ENCODE results near the gene TFF3. TPM values are rescaled to one million over a fixed set of nuclear protein-coding genes. Genes with fewer than 3 reads are reported as not detected.

The TFF3 gene
- total RNA-seq, 1 donor: not detected

DNA sequence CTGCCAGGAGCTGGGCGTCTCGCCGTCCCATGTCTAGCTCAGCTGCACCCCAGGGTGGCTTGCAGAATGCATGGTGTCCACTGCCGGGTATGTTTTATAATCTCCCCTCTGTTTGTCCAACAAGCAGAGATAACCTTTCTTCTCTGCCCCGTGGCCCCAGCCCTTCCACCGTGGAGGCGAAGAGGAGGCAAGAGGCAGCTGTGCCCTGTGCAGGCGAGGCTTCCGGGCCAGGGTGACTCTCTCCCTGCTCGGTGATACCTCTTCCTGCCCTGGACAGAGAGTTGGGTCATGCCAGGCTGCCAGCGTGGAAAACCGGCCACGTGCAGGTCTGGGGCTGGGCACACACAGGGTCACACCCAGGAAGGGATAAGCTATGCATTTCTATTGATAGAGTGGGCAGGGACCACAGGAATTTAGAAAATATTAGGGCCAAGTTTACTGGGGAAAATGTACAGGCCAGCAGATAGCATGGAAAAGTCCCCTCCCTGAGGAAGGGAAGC, 35.8 kb upstream of the TFF3 start, which contains the start of gene TFF2:
Gene TFF2, minus strand, starts transcription at position 68 of the 500 bp plus-strand sequence. Its CDS starts 37 bp downstream, at position 31.
- no peaks in the 10 kb centered on the region for H3K27me3 ChIP-seq (ENCODE audit: insufficient read depth, low read length)
- H3K9me3 ChIP-seq (ENCODE audit: low read depth, low read length): no peaks in the 10 kb centered on the region
- no peaks in the 10 kb centered on the region for H3K4me1 ChIP-seq (ENCODE audit: insufficient read depth, low read length)
- no peak within 1 kb of the TSS for H3K4me3 ChIP-seq (ENCODE audit: low read length)

DNA sequence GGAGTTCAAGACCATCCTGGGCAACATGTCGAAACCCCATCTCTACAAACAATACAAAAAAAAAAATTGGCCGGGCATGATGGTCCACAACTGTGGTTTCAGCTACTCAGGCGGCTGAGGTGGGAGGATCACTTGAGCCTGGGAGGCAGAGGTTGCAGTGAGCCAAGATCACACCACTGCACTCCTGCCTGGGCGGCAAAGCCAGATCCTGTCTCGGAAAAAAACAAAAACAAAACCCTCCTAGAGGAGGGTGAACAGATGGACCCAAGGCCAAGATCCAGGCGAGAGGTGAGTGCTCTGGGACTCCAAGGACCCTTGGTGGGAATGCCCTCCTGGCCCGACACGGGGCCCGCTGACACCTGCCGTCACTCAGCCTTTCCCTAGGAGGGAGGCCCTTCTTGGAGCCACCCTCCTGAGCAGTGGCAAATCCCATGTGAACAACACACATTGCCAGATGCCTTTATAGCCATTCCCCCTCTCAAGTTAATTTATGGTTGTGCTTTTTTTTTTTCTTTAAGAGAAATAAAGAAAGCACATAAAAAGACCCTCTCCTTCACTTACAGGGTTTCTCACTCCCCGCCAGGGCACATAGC, 35.2 kb upstream of the TFF3 start:
- no peak overlapping the region for H3K4me3 ChIP-seq (ENCODE audit: low read length)
- H3K4me1 ChIP-seq (ENCODE audit: insufficient read depth, low read length): no peaks in the 10 kb centered on the region
- H3K9me3 ChIP-seq (ENCODE audit: low read depth, low read length): no peaks in the 10 kb centered on the region
- no peaks in the 10 kb centered on the region for H3K27me3 ChIP-seq (ENCODE audit: insufficient read depth, low read length)

DNA sequence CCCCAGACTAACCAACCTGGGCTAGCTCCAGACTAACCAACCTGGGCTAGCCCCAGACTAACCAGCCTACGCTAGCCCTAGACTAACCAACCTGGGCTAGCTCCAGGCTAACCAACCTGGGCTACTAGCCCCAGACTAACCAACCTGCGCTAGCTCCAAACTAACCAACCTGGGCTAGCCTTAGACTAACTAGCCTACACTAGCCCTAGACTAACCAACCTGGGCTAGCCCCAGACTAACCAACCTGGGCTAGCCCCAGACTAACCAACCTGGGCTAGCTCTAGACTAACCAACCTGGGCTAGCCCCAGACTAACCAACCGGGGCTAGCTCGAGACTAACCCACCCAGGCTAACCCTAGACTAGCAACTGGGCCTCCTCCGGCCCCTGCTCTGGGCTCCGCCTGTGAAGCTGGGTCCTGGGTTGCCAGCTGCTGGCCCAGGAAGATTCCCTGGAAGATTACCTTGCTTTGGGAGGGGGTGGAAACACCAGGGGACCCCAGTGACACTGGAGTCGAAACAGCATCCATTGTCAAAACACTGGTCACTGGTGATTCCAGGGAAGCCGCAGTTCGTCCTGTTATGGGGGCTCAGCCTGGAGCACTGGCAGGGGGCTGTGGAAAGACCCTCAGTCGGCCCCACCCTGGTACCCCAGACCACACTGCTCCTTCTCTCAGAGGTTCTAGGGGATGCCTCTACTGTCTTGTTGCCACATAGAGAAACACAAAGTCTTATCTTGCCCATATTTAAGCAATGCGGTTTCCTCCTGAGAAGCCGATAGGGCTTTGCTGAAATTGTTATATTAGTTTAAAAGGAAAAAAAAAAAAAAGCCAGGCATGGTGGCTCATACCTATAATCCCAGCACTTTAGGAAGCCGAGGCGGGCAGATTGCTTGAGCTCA, 34.5 kb upstream of the TFF3 start:
- Histone ChIP-seq H3K9me3 (ENCODE audit: low read depth, low read length) (no peaks in the 10 kb centered on the region), H3K4me1 (ENCODE audit: insufficient read depth, low read length) (no peaks in the 10 kb centered on the region), H3K27me3 (ENCODE audit: insufficient read depth, low read length) (no peaks in the 10 kb centered on the region), H3K4me3 (ENCODE audit: low read length) (no peak overlapping the region)

DNA sequence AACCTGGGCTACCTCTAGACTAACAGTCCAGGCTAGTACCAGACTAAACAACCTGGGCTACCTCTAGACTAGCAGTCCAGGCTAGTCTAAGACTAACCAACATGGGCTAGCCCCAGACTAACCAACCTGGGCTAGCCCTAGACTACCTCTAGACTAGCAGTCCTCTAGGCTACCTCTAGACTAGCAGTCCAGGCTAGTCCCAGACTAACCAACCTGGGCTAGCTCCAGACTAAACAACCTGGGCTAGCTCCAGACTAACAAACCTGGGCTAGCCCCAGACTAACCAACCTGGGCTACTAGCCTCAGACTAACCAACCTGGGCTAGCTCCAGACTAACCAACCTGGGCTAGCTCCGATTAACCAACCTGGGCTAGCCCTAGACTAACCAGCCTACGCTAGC, 33.6 kb upstream of the TFF3 start:
- Histone ChIP-seq H3K27me3 (ENCODE audit: insufficient read depth, low read length) (no peaks in the 10 kb centered on the region), H3K4me3 (ENCODE audit: low read length) (no peak overlapping the region), H3K4me1 (ENCODE audit: insufficient read depth, low read length) (no peaks in the 10 kb centered on the region), H3K9me3 (ENCODE audit: low read depth, low read length) (no peaks in the 10 kb centered on the region)

DNA sequence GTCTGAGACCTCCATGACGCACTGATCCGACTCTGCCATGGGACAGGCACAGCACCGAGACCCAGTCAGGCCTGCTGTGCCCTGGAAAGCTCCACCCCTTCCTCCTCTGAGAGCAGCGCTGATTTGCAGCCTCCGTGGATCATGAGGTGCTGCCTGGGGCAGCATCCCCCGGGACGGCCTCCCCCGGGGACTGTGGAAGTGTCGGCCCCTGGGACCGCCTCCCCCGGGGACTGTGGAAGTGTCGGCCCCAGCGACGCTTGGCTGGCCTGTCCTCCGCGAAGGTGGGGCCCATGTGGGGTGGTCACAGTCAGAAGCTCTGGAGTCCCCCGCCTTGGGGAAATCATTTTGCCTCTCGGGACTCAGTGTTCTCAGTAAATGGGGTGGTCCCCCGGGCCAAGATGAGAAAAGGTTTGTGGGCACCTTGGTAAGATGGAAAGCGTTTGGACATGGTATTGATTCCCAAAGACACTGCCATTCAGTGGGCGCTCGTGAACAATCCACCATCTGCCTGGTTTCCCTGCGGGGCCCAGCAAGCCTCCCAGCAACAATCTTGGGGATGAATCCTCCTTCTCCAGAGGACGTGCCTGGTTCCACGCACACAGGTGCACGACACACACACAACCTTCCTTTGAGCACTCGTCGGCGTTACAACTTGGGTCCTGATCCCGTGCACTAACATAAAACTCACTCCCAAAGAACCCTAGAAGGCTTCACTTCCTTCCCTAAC, 32.6 kb upstream of the TFF3 start:
- Histone ChIP-seq H3K4me3 (ENCODE audit: low read length) (no peak overlapping the region), H3K4me1 (ENCODE audit: insufficient read depth, low read length) (no peaks in the 10 kb centered on the region), H3K27me3 (ENCODE audit: insufficient read depth, low read length) (no peaks in the 10 kb centered on the region), H3K9me3 (ENCODE audit: low read depth, low read length) (no peaks in the 10 kb centered on the region)

DNA sequence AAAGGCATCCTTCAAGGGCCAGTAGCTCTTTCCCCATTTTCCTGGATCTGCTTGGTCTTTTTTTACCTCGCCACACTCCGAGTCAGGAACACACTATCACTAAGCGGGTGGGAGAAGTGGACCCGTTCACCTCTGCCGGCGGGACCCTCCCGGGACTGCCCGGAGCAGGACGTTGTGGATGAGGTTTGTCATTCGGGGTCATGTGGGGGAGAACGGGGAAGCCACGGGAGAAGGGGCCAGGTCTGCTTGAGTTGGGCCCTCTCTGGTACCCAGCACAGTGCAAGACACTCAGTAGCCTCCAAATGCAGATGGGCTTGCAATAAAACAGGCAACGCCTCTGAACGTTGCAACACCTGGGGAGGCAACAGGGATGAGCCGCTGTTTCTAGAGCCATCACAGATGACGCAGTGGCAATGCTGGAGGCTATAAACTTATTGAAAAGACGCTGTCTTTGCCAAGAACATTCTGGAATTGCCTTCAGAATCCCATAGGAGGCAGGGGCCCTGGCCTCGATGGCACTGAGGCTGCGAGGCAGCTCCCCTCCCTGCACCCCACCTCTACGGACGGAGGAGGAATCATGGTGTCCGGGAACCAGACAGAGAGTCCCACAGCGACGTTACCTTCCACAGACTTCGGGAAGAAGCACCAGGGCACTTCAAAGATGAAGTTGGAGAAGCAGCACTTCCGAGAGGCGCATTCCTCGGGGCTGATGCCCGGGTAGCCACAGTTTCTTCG, 31.8 kb upstream of the TFF3 start:
- Histone ChIP-seq H3K27me3 (ENCODE audit: insufficient read depth, low read length) (no peaks in the 10 kb centered on the region), H3K4me3 (ENCODE audit: low read length) (no peak overlapping the region), H3K4me1 (ENCODE audit: insufficient read depth, low read length) (no peaks in the 10 kb centered on the region), H3K9me3 (ENCODE audit: low read depth, low read length) (no peaks in the 10 kb centered on the region)

DNA sequence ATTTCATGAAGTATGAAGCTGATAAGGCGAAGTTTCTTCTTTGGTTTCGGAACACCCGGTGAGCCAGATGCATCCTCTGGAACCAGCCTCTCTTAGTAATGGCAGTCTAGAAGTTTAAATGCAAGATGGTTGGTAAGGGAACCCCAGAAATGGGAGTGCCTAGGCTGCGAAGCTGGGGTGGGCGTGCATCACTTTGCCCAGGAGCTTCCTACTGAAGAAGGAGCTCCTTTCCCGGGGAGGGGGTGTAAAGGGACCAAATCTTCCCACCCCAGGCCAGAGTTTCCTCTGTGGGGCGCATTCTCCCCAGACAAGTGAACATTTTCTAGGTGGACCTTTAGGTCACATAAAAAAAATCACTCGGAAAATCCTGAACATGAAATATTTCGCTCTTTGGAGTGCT, 31.2 kb upstream of the TFF3 start:
- no peaks in the 10 kb centered on the region for H3K4me1 ChIP-seq (ENCODE audit: insufficient read depth, low read length)
- H3K9me3 ChIP-seq (ENCODE audit: low read depth, low read length): no peaks in the 10 kb centered on the region
- H3K4me3 ChIP-seq (ENCODE audit: low read length): no peak overlapping the region
- H3K27me3 ChIP-seq (ENCODE audit: insufficient read depth, low read length): no peaks in the 10 kb centered on the region

DNA sequence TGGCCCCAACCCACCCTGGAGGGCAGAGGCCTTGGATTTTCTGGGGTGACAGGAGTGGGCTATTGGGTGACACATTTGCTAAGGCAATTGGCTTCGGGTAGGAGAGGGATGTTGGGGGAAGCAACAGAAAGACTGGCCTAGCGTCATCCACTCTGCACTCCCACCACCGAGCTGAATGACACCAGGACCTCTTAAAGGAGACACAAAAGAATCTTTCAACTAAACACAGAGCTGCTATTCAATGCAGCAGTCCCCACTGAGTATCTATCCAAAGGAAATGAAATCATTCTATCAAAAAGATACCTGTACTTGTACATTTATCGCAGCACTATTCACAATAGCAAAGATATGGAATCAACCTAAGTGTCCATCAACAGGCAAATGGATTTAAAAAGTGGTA, 29.4 kb upstream of the TFF3 start:
- H3K27me3 ChIP-seq (ENCODE audit: insufficient read depth, low read length): no peaks in the 10 kb centered on the region
- H3K4me1 ChIP-seq (ENCODE audit: insufficient read depth, low read length): no peaks in the 10 kb centered on the region
- H3K9me3 ChIP-seq (ENCODE audit: low read depth, low read length): no peaks in the 10 kb centered on the region
- H3K4me3 ChIP-seq (ENCODE audit: low read length): no peak overlapping the region

DNA sequence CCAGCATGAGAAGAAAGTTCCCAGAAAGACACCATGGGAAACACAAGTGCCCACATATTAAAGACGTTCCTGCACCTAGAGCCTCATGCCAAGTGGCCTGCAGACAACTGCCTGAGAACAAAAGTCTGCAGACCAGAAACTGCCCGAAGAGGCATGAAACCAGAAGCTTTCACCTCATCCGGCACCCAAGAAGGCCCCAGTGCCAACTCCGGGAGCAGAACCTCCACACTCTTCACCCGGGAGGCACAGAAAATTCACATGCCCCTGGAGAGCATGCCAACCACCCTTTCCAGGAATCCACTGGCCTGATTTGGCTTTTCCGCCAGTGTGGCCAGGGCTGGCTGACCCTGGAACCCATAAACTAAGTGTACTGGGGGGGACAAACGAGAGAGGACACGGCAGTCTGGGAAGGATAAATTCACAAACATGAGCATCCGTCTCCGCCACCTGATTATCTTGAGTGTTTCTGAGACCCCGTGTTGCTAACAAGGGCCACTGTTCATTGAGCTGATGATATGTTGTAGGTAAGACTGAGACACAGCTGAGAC, 28.8 kb upstream of the TFF3 start:
- Histone ChIP-seq H3K4me3 (ENCODE audit: low read length) (no peak overlapping the region), H3K4me1 (ENCODE audit: insufficient read depth, low read length) (no peaks in the 10 kb centered on the region), H3K27me3 (ENCODE audit: insufficient read depth, low read length) (no peaks in the 10 kb centered on the region)

DNA sequence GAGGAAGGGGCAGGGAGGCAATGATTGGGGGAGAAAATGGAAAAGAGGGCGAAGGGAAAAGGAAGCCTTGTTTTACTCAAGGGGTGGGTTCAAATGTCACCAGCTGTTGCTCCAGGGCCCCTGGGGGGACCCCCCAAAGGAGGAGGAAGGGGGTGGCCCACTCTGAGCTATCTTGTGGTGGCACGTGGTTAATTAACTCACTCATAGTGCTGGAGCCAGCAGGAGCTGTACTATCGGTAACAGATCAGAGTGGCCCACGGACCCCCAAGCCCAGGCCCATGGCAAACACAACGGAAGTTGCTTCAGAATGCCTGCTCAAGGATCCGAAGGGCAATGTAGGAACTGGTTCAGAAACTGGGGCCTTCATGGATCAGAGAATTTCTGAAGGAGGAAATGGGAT, 28.3 kb upstream of the TFF3 start:
- Histone ChIP-seq H3K9me3 (ENCODE audit: low read depth, low read length) (no peaks in the 10 kb centered on the region), H3K4me1 (ENCODE audit: insufficient read depth, low read length) (peaks cover under 1% of the 10 kb centered on the region), H3K27me3 (ENCODE audit: insufficient read depth, low read length) (no peaks in the 10 kb centered on the region), H3K4me3 (ENCODE audit: low read length) (no peak overlapping the region)

More for the DNA sequence above, 28.8 kb upstream of the TFF3 start:
- H3K9me3 ChIP-seq (ENCODE audit: low read depth, low read length): no peaks in the 10 kb centered on the region

DNA sequence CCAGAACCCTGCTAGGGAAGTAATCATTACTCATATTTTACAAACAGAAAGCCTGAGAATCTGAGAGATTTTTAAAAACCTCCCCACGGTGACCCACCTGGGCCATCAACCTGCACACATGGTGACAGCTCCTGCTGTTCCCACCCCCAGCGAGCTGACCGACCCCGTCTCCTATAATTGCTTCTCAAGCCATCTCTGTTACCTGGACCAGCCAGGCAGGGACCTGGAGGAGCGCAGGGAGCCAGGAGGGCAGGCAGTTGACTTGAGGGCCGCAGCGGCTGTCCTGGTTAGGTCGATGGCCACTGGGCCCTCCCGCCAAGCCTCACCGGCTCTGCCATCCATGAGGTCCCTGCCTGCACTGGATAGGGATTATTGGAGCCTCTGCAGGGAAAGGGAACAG, 27.9 kb upstream of the TFF3 start:
- no peaks in the 10 kb centered on the region for H3K27me3 ChIP-seq (ENCODE audit: insufficient read depth, low read length)
- H3K4me3 ChIP-seq (ENCODE audit: low read length): no peak overlapping the region
- H3K4me1 ChIP-seq (ENCODE audit: insufficient read depth, low read length): peaks cover 5% of the 10 kb centered on the region
- no peaks in the 10 kb centered on the region for H3K9me3 ChIP-seq (ENCODE audit: low read depth, low read length)

DNA sequence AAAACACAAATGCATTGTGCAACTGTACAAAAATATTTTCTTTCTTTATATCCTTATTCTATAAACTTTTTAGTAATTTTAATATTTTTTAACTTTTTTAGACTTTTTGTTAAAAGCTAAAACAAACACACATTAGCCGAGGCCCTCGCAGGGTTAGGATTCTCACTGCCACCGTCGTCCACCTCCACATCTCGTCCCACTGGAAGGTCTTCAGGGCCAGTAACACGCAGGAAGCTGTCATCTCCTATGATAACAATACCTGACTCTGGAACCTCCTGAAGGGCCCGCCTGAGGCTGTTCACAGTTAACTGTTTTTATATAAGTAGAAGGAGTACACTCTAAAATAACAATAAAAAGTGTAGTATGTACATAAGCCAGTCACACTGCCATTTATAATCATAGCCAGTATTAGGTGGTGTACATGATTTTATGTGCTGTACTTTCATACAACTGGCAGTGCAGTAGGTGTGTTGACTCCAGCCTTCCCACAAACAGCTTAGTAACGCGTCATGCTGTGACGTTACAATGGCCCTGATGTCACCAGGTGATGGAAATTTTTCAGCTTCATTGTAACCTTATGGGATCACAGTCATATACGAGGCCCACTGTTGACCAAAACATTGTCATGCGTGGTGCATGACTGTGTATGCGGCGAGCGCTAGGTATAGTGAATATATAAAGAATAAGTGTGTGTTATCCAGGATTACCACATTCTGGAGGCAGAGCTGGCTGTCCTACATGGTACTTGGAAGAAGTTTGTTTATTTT, 26.8 kb upstream of the TFF3 start:
- Histone ChIP-seq H3K9me3 (ENCODE audit: low read depth, low read length) (no peaks in the 10 kb centered on the region), H3K4me3 (ENCODE audit: low read length) (no peak overlapping the region), H3K4me1 (ENCODE audit: insufficient read depth, low read length) (peaks cover 10% of the 10 kb centered on the region), H3K27me3 (ENCODE audit: insufficient read depth, low read length) (no peaks in the 10 kb centered on the region)

DNA sequence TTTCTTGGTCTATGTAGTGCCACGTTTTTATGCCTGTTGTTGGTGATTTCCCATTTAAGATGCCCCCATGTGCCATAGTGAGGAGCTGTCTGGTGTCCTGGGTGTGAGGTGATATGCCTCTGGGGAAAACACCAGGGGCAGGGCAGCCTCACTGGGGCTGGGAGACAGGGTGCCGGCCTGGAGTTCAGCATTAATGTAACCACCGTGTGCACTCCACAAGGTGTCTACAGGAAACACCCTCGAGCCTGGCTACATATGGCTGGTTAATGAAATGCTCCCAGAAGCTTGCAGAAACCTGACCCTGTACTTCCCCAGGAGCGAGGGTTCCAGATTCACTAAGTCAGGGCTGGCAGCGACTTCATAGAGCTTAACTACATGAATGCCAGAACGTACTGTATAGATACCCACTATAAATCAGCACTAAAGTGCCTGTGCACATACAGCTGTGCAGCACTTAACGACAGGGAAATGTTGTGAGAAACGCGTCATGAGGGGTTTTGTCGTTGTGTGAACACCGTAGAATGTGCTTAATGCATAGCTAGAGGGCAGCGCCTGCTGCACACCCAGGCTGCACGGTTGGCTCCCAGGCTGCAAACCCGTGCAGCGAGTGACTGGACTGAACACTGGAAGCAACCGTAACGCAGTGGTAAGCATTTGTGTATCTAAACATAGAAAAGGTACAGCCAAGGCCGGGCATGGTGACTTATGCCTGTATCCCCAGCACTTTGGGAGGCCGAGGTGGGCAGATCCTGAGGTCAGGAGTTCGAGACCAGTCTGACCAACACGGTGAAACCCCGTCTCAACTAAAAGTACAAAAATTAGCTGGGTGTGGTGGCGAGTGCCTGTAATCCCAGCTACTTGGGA, 25.2 kb upstream of the TFF3 start:
- no peaks in the 10 kb centered on the region for H3K9me3 ChIP-seq (ENCODE audit: low read depth, low read length)
- peaks cover 10% of the 10 kb centered on the region for H3K4me1 ChIP-seq (ENCODE audit: insufficient read depth, low read length)
- H3K27me3 ChIP-seq (ENCODE audit: insufficient read depth, low read length): no peaks in the 10 kb centered on the region
- no peak overlapping the region for H3K4me3 ChIP-seq (ENCODE audit: low read length)

Data from mononuclear cell (primary cell).